Central memory CD8-positive, alpha-beta T cell (primary cell): Measurements from ENCODE around the gene RYR1.
"Not testable (repeated sequence)": the region's sequence is repeated elsewhere in the genome, so short reads cannot be mapped to it uniquely, and the experiment has no call there.

ENCODE experiments used
- ATAC-seq: fragments of 150-1000 bp; cut with Tn5 transposase; replicated peaks from 2 replicates; pipeline ENCODE4 v1.10.0; 2022; ENCODE audit warnings: mild to moderate bottlenecking, moderate FRiP score, moderate number of reproducible peaks; ENCODE audit not compliant: poor library complexity, severe bottlenecking; ENCODE audit errors: extremely low read depth
- DNase-seq, 2 donors: peaks; one replicate each; pipeline ENCODE4 v3.0.0; 2021; ENCODE audit warnings: low spot score in 2 of 2
- H3K27ac Mint-ChIP-seq: one replicate; pipeline ENCODE4 v1.8.0; 2022; ENCODE audit warnings: low read depth, mild to moderate bottlenecking, moderate library complexity, mixed read lengths
- H3K27me3 Mint-ChIP-seq: one replicate; pipeline ENCODE4 v1.8.0; 2022; ENCODE audit warnings: mixed read lengths
- H3K36me3 Mint-ChIP-seq: one replicate; pipeline ENCODE4 v1.8.0; 2022; ENCODE audit warnings: mild to moderate bottlenecking, moderate library complexity, mixed read lengths; ENCODE audit not compliant: insufficient read depth
- H3K4me1 Mint-ChIP-seq: one replicate; pipeline ENCODE4 v1.8.0; 2022; ENCODE audit warnings: mixed read lengths
- H3K4me3 Mint-ChIP-seq: one replicate; pipeline ENCODE4 v1.8.0; 2022; ENCODE audit warnings: mild to moderate bottlenecking, moderate library complexity, mixed read lengths
- H3K9me3 Mint-ChIP-seq: one replicate; pipeline ENCODE4 v1.8.0; 2022; ENCODE audit warnings: mixed read lengths

Gene RYR1

GRCh38 chr19:38482496-38482895 is 49.0 kb downstream of the RYR1 start:
- Mint-ChIP-seq H3K4me3 (no peak overlapping the region), H3K27me3 (peaks cover 21% of the 10 kb centered on the region), H3K4me1 (no peaks in the 10 kb centered on the region), H3K9me3 (no peaks in the 10 kb centered on the region), H3K36me3 (no peaks in the 10 kb centered on the region), H3K27ac (no peak overlapping the region)
- DNase-seq, result no peak
- ATAC-seq, result no peak

- Mint-ChIP-seq H3K36me3 (no peaks in the 10 kb centered on the region), H3K4me3 (no peak overlapping the region), H3K27ac (no peak overlapping the region), H3K4me1 (no peaks in the 10 kb centered on the region), H3K27me3 (peaks cover 20% of the 10 kb centered on the region), H3K9me3 (no peaks in the 10 kb centered on the region)
- ATAC-seq (no peak), DNase-seq (no peak)
These were observed 49.6 kb downstream of the RYR1 start for GRCh38 chr19:38483016-38483630.

GRCh38 chr19:38484747-38485146 is 51.3 kb downstream of the RYR1 start:
- H3K4me1 Mint-ChIP-seq, result no peaks in the 10 kb centered on the region
- no peak overlapping the region for H3K4me3 Mint-ChIP-seq

GRCh38 chr19:38485541-38486285 is 52.2 kb downstream of the RYR1 start:
- no peaks in the 10 kb centered on the region for H3K9me3 Mint-ChIP-seq
- no peaks in the 10 kb centered on the region for H3K4me1 Mint-ChIP-seq
- no peak for ATAC-seq
- no peaks in the 10 kb centered on the region for H3K36me3 Mint-ChIP-seq
- peaks cover 39% of the 10 kb centered on the region for H3K27me3 Mint-ChIP-seq
- no peak for DNase-seq
- H3K4me3 Mint-ChIP-seq, result no peak overlapping the region
- no peak overlapping the region for H3K27ac Mint-ChIP-seq

More at GRCh38 chr19:38484747-38485146, 51.3 kb downstream of the RYR1 start:
- DNase-seq (no peak), ATAC-seq (no peak)
- H3K36me3 Mint-ChIP-seq, result no peaks in the 10 kb centered on the region
- H3K9me3 Mint-ChIP-seq, result no peaks in the 10 kb centered on the region
- H3K27ac Mint-ChIP-seq, result no peak overlapping the region
- peaks cover 30% of the 10 kb centered on the region for H3K27me3 Mint-ChIP-seq

GRCh38 chr19:38486731-38487336 is 53.3 kb downstream of the RYR1 start:
- Mint-ChIP-seq H3K4me1 (no peaks in the 10 kb centered on the region), H3K9me3 (no peaks in the 10 kb centered on the region), H3K4me3 (no peak overlapping the region), H3K27me3 (peaks cover 45% of the 10 kb centered on the region), H3K36me3 (no peaks in the 10 kb centered on the region), H3K27ac (no peak overlapping the region)
- no peak for ATAC-seq
- DNase-seq, result no peak

- H3K9me3 Mint-ChIP-seq, result no peaks in the 10 kb centered on the region
- DNase-seq (no peak), ATAC-seq (no peak)
- no peak overlapping the region for H3K27ac Mint-ChIP-seq
- no peak overlapping the region for H3K4me3 Mint-ChIP-seq
- H3K27me3 Mint-ChIP-seq, result peaks cover 55% of the 10 kb centered on the region
- H3K4me1 Mint-ChIP-seq, result peaks cover 5% of the 10 kb centered on the region
- no peaks in the 10 kb centered on the region for H3K36me3 Mint-ChIP-seq
These were observed 54.6 kb downstream of the RYR1 start for GRCh38 chr19:38488096-38488495.

GRCh38 chr19:38488776-38489481 is 55.4 kb downstream of the RYR1 start:
- H3K36me3 Mint-ChIP-seq, result no peaks in the 10 kb centered on the region
- no peak overlapping the region for H3K4me3 Mint-ChIP-seq
- ATAC-seq (no peak), DNase-seq (no peak)
- peaks cover 55% of the 10 kb centered on the region for H3K27me3 Mint-ChIP-seq
- no peaks in the 10 kb centered on the region for H3K9me3 Mint-ChIP-seq
- no peak overlapping the region for H3K27ac Mint-ChIP-seq
- peaks cover 5% of the 10 kb centered on the region for H3K4me1 Mint-ChIP-seq

GRCh38 chr19:38490861-38491260 is 57.4 kb downstream of the RYR1 start:
- H3K9me3 Mint-ChIP-seq, result no peaks in the 10 kb centered on the region
- H3K4me1 Mint-ChIP-seq, result peaks cover 5% of the 10 kb centered on the region
- no peak overlapping the region for H3K27ac Mint-ChIP-seq
- H3K27me3 Mint-ChIP-seq, result peaks cover 55% of the 10 kb centered on the region
- ATAC-seq, result no peak
- H3K4me3 Mint-ChIP-seq, result no peak overlapping the region
- no peaks in the 10 kb centered on the region for H3K36me3 Mint-ChIP-seq
- no peak for DNase-seq

GRCh38 chr19:38492181-38492813 is 58.8 kb downstream of the RYR1 start:
- ATAC-seq (no peak), DNase-seq (no peak)
- Mint-ChIP-seq H3K4me3 (no peak overlapping the region), H3K27me3 (peaks cover 43% of the 10 kb centered on the region), H3K4me1 (peaks cover 5% of the 10 kb centered on the region), H3K36me3 (no peaks in the 10 kb centered on the region), H3K9me3 (no peaks in the 10 kb centered on the region), H3K27ac (no peak overlapping the region)

GRCh38 chr19:38494379-38494778 is 60.9 kb downstream of the RYR1 start:
- DNase-seq (no peak), ATAC-seq (no peak)
- Mint-ChIP-seq H3K36me3 (no peaks in the 10 kb centered on the region), H3K4me1 (peaks cover 5% of the 10 kb centered on the region), H3K9me3 (no peaks in the 10 kb centered on the region), H3K27ac (no peak overlapping the region), H3K27me3 (peaks cover 26% of the 10 kb centered on the region), H3K4me3 (no peak overlapping the region)

- H3K9me3 Mint-ChIP-seq, H3K27ac Mint-ChIP-seq, DNase-seq, ATAC-seq, H3K4me1 Mint-ChIP-seq, H3K36me3 Mint-ChIP-seq, H3K4me3 Mint-ChIP-seq: not testable (repeated sequence)
- peaks cover 19% of the 10 kb centered on the region for H3K27me3 Mint-ChIP-seq
These were observed 61.9 kb downstream of the RYR1 start for GRCh38 chr19:38495375-38495774.

- H3K9me3 Mint-ChIP-seq, result no peaks in the 10 kb centered on the region
- H3K27me3 Mint-ChIP-seq, result peaks cover 12% of the 10 kb centered on the region
- no peak overlapping the region for H3K27ac Mint-ChIP-seq
- DNase-seq (no peak), ATAC-seq (no peak)
- no peaks in the 10 kb centered on the region for H3K36me3 Mint-ChIP-seq
- no peak overlapping the region for H3K4me3 Mint-ChIP-seq
- peaks cover 5% of the 10 kb centered on the region for H3K4me1 Mint-ChIP-seq
These were observed 62.6 kb downstream of the RYR1 start for GRCh38 chr19:38496116-38496515.
